SK-N-SH (cell line): ENCODE data around the gene CHD6. TPM values are rescaled to one million over a fixed set of nuclear protein-coding genes. Genes with fewer than 3 reads are reported as not detected.

Source experiments
- CTCF ChIA-PET: fragments of 300-600, 350-600 bp; formaldehyde crosslinking; extraction: SDS; loops from one replicate; lab custom pipeline; 2021; lab: Yijun Ruan, JAX
- POLR2A ChIA-PET: fragments of 350-600 bp; sonication (Branson Sonifier 250); formaldehyde crosslinking; extraction: SDS; loops from one replicate; lab custom pipeline; 2020; ENCODE audit warnings: antibody characterized with exemption, inconsistent platforms; lab: Yijun Ruan, JAX
- DNase-seq: peaks from one replicate; pipeline ENCODE4 v3.0.0; 2012
- H2AFZ ChIP-seq: fragments of 200-600 bp; sonication (generic); 2 replicates; pipeline ENCODE4 v1.8.1; 2016; ENCODE audit warnings: antibody characterized with exemption, mild to moderate bottlenecking, low read depth
- H3F3A ChIP-seq: fragments of 200-600 bp; sonication (generic); replicated peaks from 2 replicates; pipeline ENCODE3; 2016; ENCODE audit warnings: antibody characterized with exemption, mild to moderate bottlenecking; ENCODE audit not compliant: insufficient read depth
- H3K27ac ChIP-seq, 2 experiments: fragments of 200-500 bp in 1 of 2; fragments of 200-600 bp in 1 of 2; sonication (Bioruptor generic) in 1 of 2; sonication (generic), shearing (Covaris generic) in 1 of 2; 2 replicates each; pipeline versions ENCODE4 v1.5.1 to v1.6.1; 2014 to 2016; ENCODE audit warnings: low read depth in 2 of 2, inconsistent platforms in 1 of 2, low read length in 1 of 2, mild to moderate bottlenecking in 1 of 2, mixed read lengths in 1 of 2
- H3K27me3 ChIP-seq: fragments of 200-600 bp; sonication (generic), shearing (Covaris generic); 2 replicates; pipeline ENCODE4 v1.6.1; 2016; ENCODE audit warnings: mixed run types; ENCODE audit not compliant: insufficient read depth
- H3K36me3 ChIP-seq, 2 experiments: fragments of 200-500 bp in 1 of 2; fragments of 200-600 bp in 1 of 2; sonication (Bioruptor generic) in 1 of 2; sonication (generic) in 1 of 2; replicated peaks in 1 of 2; 2 replicates each; pipeline versions ENCODE3 to v1.5.1; 2014 to 2016; ENCODE audit warnings: low read length in 1 of 2, mild to moderate bottlenecking in 1 of 2; ENCODE audit not compliant: insufficient read depth in 2 of 2, control insufficient read depth in 1 of 2
- H3K4me1 ChIP-seq, 2 experiments: fragments of 200-500 bp in 1 of 2; fragments of 200-600 bp in 1 of 2; sonication (Bioruptor generic) in 1 of 2; sonication (generic), shearing (Covaris generic) in 1 of 2; 2 replicates each; pipeline versions ENCODE4 v1.5.1 to v1.6.1; 2014 to 2016; ENCODE audit warnings: low read depth in 1 of 2, low read length in 1 of 2, mixed run types in 1 of 2; ENCODE audit not compliant: insufficient read depth in 2 of 2, control insufficient read depth in 1 of 2
- H3K4me2 ChIP-seq: fragments of 200-600 bp; sonication (generic), shearing (Covaris generic); 2 replicates; pipeline ENCODE4 v1.6.1; 2017; ENCODE audit warnings: mixed run types
- H3K4me3 ChIP-seq, 2 experiments: fragments of 200-500 bp in 1 of 2; fragments of 200-600 bp in 1 of 2; sonication (Bioruptor generic) in 1 of 2; sonication (generic), shearing (Covaris generic) in 1 of 2; 2 replicates each; pipeline versions ENCODE4 v1.5.1 to v1.8.1; 2014 to 2016; ENCODE audit warnings: low read depth in 2 of 2, inconsistent platforms in 1 of 2, low read length in 1 of 2, mild to moderate bottlenecking in 1 of 2, mixed read lengths in 1 of 2, moderate library complexity in 1 of 2
- H3K79me2 ChIP-seq: fragments of 200-600 bp; sonication (generic); 2 replicates; pipeline ENCODE4 v1.8.1; 2017; ENCODE audit warnings: mild to moderate bottlenecking; ENCODE audit not compliant: insufficient read depth
- H3K9ac ChIP-seq: fragments of 200-600 bp; sonication (generic); 2 replicates; pipeline ENCODE4 v1.6.1; 2017; ENCODE audit warnings: mixed run types
- H3K9me2 ChIP-seq: fragments of 200-600 bp; sonication (generic); 2 replicates; pipeline ENCODE4 v1.6.1; 2017; ENCODE audit warnings: mixed run types
- H3K9me3 ChIP-seq: fragments of 200-600 bp; sonication (generic); 2 replicates; pipeline ENCODE4 v1.6.1; 2017; ENCODE audit warnings: mixed run types, mild to moderate bottlenecking, moderate library complexity
- H4K20me1 ChIP-seq: fragments of 200-600 bp; sonication (generic); 2 replicates; pipeline ENCODE4 v1.6.1; 2017; ENCODE audit warnings: mild to moderate bottlenecking, mixed run types; ENCODE audit not compliant: insufficient read depth
- FOSL2 ChIP-seq: IDR thresholded peaks from 2 replicates; pipeline ENCODE4 v1.4.0; 2012; ENCODE audit warnings: low read depth, mild to moderate bottlenecking, moderate library complexity, borderline replicate concordance
- MXI1 ChIP-seq: IDR thresholded peaks from 2 replicates; pipeline ENCODE4 v1.6.1; 2012; ENCODE audit warnings: mild to moderate bottlenecking, low read depth, low read length, improper control_type of control experiment
- PBX3 ChIP-seq: IDR thresholded peaks from 2 replicates; pipeline ENCODE4; 2012
- RFX5 ChIP-seq: IDR thresholded peaks from 2 replicates; pipeline ENCODE4 v1.6.1; 2012; ENCODE audit warnings: mild to moderate bottlenecking, improper control_type of control experiment, low read length
- TEAD4 ChIP-seq: IDR thresholded peaks from 2 replicates; pipeline ENCODE4 v1.4.0; 2012; ENCODE audit warnings: mild to moderate bottlenecking, borderline replicate concordance; ENCODE audit not compliant: insufficient read depth
- USF2 ChIP-seq: fragments of 150-350 bp; IDR thresholded peaks from 2 replicates; pipeline ENCODE4 v1.6.1; 2017; ENCODE audit warnings: antibody characterized with exemption, low read length, low read depth, borderline replicate concordance
- WGBS: methylation state at CpG from one replicate; pipeline ENCODE4 v1.1.6; 2017; ENCODE audit warnings: low lambda C conversion rate; 5-methylcytosine and 5-hydroxymethylcytosine counted together
- polyA plus RNA-seq, 3 experiments: library from polyadenylated mRNA; depleted of rRNA; stranded (reverse); fragments of >200 nt; gene quantifications; 2 replicates each; pipeline ENCODE4 v1.2.3, GENCODE V29; 2012
- TF ChIP-seq, protein P1 (sequence below): IDR thresholded peaks from 2 replicates; pipeline ENCODE4 v1.6.1; 2012; ENCODE audit warnings: mild to moderate bottlenecking, low read depth, low read length, moderate library complexity
- TF ChIP-seq, protein P2 (sequence below): IDR thresholded peaks from 2 replicates; pipeline ENCODE4 v1.4.0; 2012; ENCODE audit warnings: low read depth, borderline replicate concordance

Gene CHD6
- polyA plus RNA-seq, 1 of the 3 experiments (the other 2 are of a cell fraction), result 7.1 TPM

DNA sequence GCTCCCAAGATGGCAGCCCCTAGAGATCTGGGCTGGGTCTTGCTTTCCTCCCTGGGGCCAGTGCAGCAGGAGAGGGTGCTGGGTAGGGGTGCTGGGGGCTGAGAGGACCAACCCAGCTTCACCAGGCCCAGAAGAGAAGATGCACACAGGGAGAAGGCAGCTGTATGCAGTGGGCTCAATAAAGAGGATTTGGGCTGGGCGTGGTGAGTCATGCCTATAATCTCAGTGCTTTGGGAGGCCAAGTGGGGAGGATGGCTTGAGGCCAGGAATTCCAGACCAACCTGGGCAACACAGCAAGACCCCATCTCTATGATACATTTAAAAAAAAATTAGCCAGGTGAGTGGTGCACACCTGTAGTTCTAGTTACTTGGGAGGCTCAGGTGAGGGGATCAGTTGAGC, 225.9 kb downstream of the CHD6 start:
- DNase-seq, result no peak
- no peak overlapping the region for H3K4me3 ChIP-seq
- no peaks in the 10 kb centered on the region for H3F3A ChIP-seq
- H3K27ac ChIP-seq, result no peak overlapping the region; a peak in 1 of 4 replicates
- H3K4me2 ChIP-seq, result no peak overlapping the region
- POLR2A ChIA-PET, result no interaction called here
- TF ChIP-seq RFX5, result no peak
- no peak for TF ChIP-seq MXI1
- no peak for TF ChIP-seq FOSL2
- TF ChIP-seq, protein P1, sequence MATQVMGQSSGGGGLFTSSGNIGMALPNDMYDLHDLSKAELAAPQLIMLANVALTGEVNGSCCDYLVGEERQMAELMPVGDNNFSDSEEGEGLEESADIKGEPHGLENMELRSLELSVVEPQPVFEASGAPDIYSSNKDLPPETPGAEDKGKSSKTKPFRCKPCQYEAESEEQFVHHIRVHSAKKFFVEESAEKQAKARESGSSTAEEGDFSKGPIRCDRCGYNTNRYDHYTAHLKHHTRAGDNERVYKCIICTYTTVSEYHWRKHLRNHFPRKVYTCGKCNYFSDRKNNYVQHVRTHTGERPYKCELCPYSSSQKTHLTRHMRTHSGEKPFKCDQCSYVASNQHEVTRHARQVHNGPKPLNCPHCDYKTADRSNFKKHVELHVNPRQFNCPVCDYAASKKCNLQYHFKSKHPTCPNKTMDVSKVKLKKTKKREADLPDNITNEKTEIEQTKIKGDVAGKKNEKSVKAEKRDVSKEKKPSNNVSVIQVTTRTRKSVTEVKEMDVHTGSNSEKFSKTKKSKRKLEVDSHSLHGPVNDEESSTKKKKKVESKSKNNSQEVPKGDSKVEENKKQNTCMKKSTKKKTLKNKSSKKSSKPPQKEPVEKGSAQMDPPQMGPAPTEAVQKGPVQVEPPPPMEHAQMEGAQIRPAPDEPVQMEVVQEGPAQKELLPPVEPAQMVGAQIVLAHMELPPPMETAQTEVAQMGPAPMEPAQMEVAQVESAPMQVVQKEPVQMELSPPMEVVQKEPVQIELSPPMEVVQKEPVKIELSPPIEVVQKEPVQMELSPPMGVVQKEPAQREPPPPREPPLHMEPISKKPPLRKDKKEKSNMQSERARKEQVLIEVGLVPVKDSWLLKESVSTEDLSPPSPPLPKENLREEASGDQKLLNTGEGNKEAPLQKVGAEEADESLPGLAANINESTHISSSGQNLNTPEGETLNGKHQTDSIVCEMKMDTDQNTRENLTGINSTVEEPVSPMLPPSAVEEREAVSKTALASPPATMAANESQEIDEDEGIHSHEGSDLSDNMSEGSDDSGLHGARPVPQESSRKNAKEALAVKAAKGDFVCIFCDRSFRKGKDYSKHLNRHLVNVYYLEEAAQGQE, result no peak
- no peaks in the 10 kb centered on the region for H3K36me3 ChIP-seq
- H3K9me2 ChIP-seq, result no peaks in the 10 kb centered on the region
- no peaks in the 10 kb centered on the region; the same call in 1 of the 2 replicates for H3K27me3 ChIP-seq
- CTCF ChIA-PET, result interaction anchor here (1.9 kb wide), 1 partner anchor 19 kb away, joined by 10 read pairs; no protein-coding TSS in a partner anchor
- H3K4me1 ChIP-seq, result peaks cover 0 to 35% of the 10 kb centered on the region in 2 experiments; a peak in 1 of 4 replicates
- H2AFZ ChIP-seq, result no peak overlapping the region
- no peaks in the 10 kb centered on the region for H3K9me3 ChIP-seq
- H4K20me1 ChIP-seq, result no peaks in the 10 kb centered on the region
- no peaks in the 10 kb centered on the region for H3K79me2 ChIP-seq
- WGBS, result 78% methylated on average over 1 of the region's 1 CpG
- H3K9ac ChIP-seq, result no peak overlapping the region

- H3F3A ChIP-seq, result no peaks in the 10 kb centered on the region
- WGBS, result 86% methylated on average over 10 of the region's 10 CpGs
- TF ChIP-seq, protein P2, sequence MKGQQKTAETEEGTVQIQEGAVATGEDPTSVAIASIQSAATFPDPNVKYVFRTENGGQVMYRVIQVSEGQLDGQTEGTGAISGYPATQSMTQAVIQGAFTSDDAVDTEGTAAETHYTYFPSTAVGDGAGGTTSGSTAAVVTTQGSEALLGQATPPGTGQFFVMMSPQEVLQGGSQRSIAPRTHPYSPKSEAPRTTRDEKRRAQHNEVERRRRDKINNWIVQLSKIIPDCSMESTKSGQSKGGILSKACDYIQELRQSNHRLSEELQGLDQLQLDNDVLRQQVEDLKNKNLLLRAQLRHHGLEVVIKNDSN, result no peak
- TF ChIP-seq PBX3 (no peak), TEAD4 (no peak), USF2 (no peak)
- no peaks in the 10 kb centered on the region for H3K79me2 ChIP-seq
- ChIA-PET POLR2A (no interaction called here), CTCF (no interaction called here)
- no peak for DNase-seq
- no peak overlapping the region for H3K27ac ChIP-seq
- H3K27me3 ChIP-seq, result no peaks in the 10 kb centered on the region; the same call in 1 of the 2 replicates
- no peak overlapping the region for H3K4me2 ChIP-seq
- H4K20me1 ChIP-seq, result no peaks in the 10 kb centered on the region
- no peaks in the 10 kb centered on the region for H3K9me2 ChIP-seq
- no peaks in the 10 kb centered on the region for H3K9me3 ChIP-seq
- H3K9ac ChIP-seq, result no peak overlapping the region
- no peak overlapping the region for H2AFZ ChIP-seq
- peaks cover 0 to 42% of the 10 kb centered on the region in 2 experiments; a peak in 1 of 4 replicates for H3K4me1 ChIP-seq
- no peak overlapping the region for H3K4me3 ChIP-seq
- H3K36me3 ChIP-seq, result no peaks in the 10 kb centered on the region
These were observed 226.6 kb downstream of the CHD6 start for GRCh38 chr20:41391587-41392001.
